Gastrocnemius medialis (tissue), 4 donors: ENCODE results near the gene TATDN2.

Source experiments
- CTCF ChIP-seq, 5 experiments: fragments of 450-650 bp in 3 of 5; fragments of 200-600 bp in 2 of 5; sonication (generic) in 2 of 5; IDR thresholded peaks in 4 of 5; conservative IDR thresholded peaks in 1 of 5; 1 replicate in 4 of 5; 2 replicates in 1 of 5; pipeline ENCODE4 v1.5.1; 2016 to 2019; ENCODE audit warnings: antibody characterized with exemption in 5 of 5, mild to moderate bottlenecking in 3 of 5, moderate library complexity in 3 of 5
- POLR2A ChIP-seq, 2 donors: fragments of 450-650 bp; IDR thresholded peaks; one replicate each; pipeline ENCODE4 v1.6.1; 2017; ENCODE audit warnings: antibody characterized with exemption in 2 of 2, mild to moderate bottlenecking in 2 of 2, moderate library complexity in 2 of 2

- TF ChIP-seq CTCF (IDR thresholded peaks at IDR 0.05 in 4 of 5, conservative IDR thresholded peaks at IDR 0.05 in 1 of 5) = no peak
- TF ChIP-seq POLR2A (IDR thresholded peaks at IDR 0.05) = no peak
These were observed 20.7 kb downstream of the TATDN2 start for GRCh38 chr3:10268930-10269329.
